H1 (cell line): ENCODE data around the gene CACNA1D. TPM values are rescaled to one million over a fixed set of nuclear protein-coding genes. Genes with fewer than 3 reads are reported as not detected.

Source experiments
- CTCF ChIA-PET: fragments of 300-600 bp; sonication (Branson Sonifier 250); formaldehyde crosslinking; loops from one replicate; lab custom pipeline; 2021; ENCODE audit not compliant: partially characterized antibody; lab: Charles Lee
- POLR2A ChIA-PET: fragments of 300-600 bp; sonication (Branson Sonifier 250); formaldehyde crosslinking; loops from one replicate; lab custom pipeline; 2021; ENCODE audit warnings: inconsistent platforms; ENCODE audit not compliant: partially characterized antibody; lab: Charles Lee
- DNase-seq, 2 experiments: peaks; one replicate each; pipeline versions ENCODE4 v3.0.0 to v3.0.0-alpha.2; 2010 to 2022; ENCODE audit warnings: low spot score in 2 of 2, low read depth in 1 of 2, mixed read lengths in 1 of 2
- FAIRE-seq: peaks from 2 replicates; lab custom pipeline; 2011; peaks lifted over from hg19 to GRCh38; lab: Jason Lieb, UNC
- H2AFZ ChIP-seq: 2 replicates; pipeline ENCODE4 v1.8.1; 2012; ENCODE audit warnings: low read length, inconsistent platforms
- H2AK5ac ChIP-seq: 2 replicates; pipeline ENCODE4 v1.6.1; 2013; ENCODE audit warnings: low read depth, low read length
- H2BK120ac ChIP-seq: replicated peaks from 2 replicates; pipeline ENCODE3; 2013; ENCODE audit warnings: low read depth, low read length, inconsistent platforms
- H2BK12ac ChIP-seq: 2 replicates; pipeline ENCODE4 v1.6.1; 2013; ENCODE audit warnings: low read depth, low read length
- H2BK15ac ChIP-seq: 2 replicates; pipeline ENCODE4 v1.6.1; 2013; ENCODE audit warnings: low read length
- H2BK20ac ChIP-seq: 2 replicates; pipeline ENCODE4 v1.6.1; 2013; ENCODE audit warnings: low read length
- H2BK5ac ChIP-seq: 2 replicates; pipeline ENCODE4 v1.6.1; 2013; ENCODE audit warnings: low read depth, low read length
- H3K14ac ChIP-seq: 2 replicates; pipeline ENCODE4 v1.6.1; 2013; ENCODE audit warnings: inconsistent platforms; ENCODE audit not compliant: insufficient read length
- H3K18ac ChIP-seq: 2 replicates; pipeline ENCODE4 v1.6.1; 2013; ENCODE audit warnings: low read length; ENCODE audit errors: extremely low read depth
- H3K23ac ChIP-seq: 2 replicates; pipeline ENCODE4 v1.6.1; 2013; ENCODE audit warnings: inconsistent platforms; ENCODE audit not compliant: insufficient read length
- H3K23me2 ChIP-seq: 2 replicates; pipeline ENCODE4 v1.6.1; 2013; ENCODE audit warnings: low read depth, low read length
- H3K27ac ChIP-seq: 2 replicates; pipeline ENCODE4 v1.6.1; 2011; ENCODE audit warnings: low read depth, low read length, inconsistent platforms
- H3K27me3 ChIP-seq, 4 experiments: replicated peaks in 1 of 4; 1 replicate in 1 of 4; 2 replicates in 3 of 4; pipeline versions ENCODE4 v1.6.1 to v1.8.1; 2011 to 2013; ENCODE audit warnings: low read length in 3 of 4, mild to moderate bottlenecking in 3 of 4, inconsistent platforms in 2 of 4, mixed read lengths in 2 of 4, moderate library complexity in 1 of 4; ENCODE audit not compliant: control insufficient read depth in 3 of 4, insufficient read depth in 3 of 4; ENCODE audit errors: extremely low read depth in 1 of 4
- H3K36me3 ChIP-seq, 4 experiments: 2 replicates each; pipeline versions ENCODE4 v1.6.1 to v1.8.1; 2011 to 2013; ENCODE audit warnings: mild to moderate bottlenecking in 4 of 4, low read length in 3 of 4, moderate library complexity in 2 of 4, control low read depth in 1 of 4, inconsistent platforms in 1 of 4; ENCODE audit not compliant: insufficient read depth in 4 of 4, control insufficient read depth in 2 of 4
- H3K4ac ChIP-seq: replicated peaks from 2 replicates; pipeline ENCODE3; 2013; ENCODE audit warnings: low read length, low read depth, mixed read lengths, inconsistent platforms; ENCODE audit not compliant: insufficient read length
- H3K4me1 ChIP-seq, 4 experiments: replicated peaks in 1 of 4; 1 replicate in 1 of 4; 2 replicates in 3 of 4; pipeline versions ENCODE4 v1.6.1 to v1.8.1; 2011 to 2013; ENCODE audit warnings: low read length in 3 of 4, inconsistent platforms in 2 of 4, mixed read lengths in 1 of 4; ENCODE audit not compliant: insufficient read depth in 4 of 4, control insufficient read depth in 3 of 4
- H3K4me2 ChIP-seq, 2 experiments: 2 replicates each; pipeline versions ENCODE4 v1.6.1 to v1.8.1; 2011 to 2013; ENCODE audit warnings: low read depth in 2 of 2, low read length in 2 of 2, control low read depth in 1 of 2, inconsistent platforms in 1 of 2, mild to moderate bottlenecking in 1 of 2; ENCODE audit not compliant: insufficient read depth in 1 of 2
- H3K4me3 ChIP-seq, 4 experiments: fragments of 200-600, 300-600 bp in 1 of 4; sonication (generic), shearing (Covaris generic), sonication (Bioruptor Twin) in 1 of 4; 2 replicates each; pipeline versions ENCODE4 v1.5.1 to v1.8.1; 2011 to 2016; ENCODE audit warnings: low read length in 4 of 4, low read depth in 3 of 4, control low read depth in 2 of 4, inconsistent platforms in 2 of 4, mild to moderate bottlenecking in 2 of 4, mixed read lengths in 1 of 4, moderate library complexity in 1 of 4; ENCODE audit not compliant: insufficient read depth in 2 of 4; ENCODE audit errors: extremely low read depth in 1 of 4
- H3K56ac ChIP-seq: replicated peaks from 2 replicates; pipeline ENCODE3; 2013; ENCODE audit warnings: low read depth, mild to moderate bottlenecking, mixed read lengths, low read length, inconsistent platforms; ENCODE audit not compliant: insufficient read length
- H3K79me1 ChIP-seq: 2 replicates; pipeline ENCODE4 v1.6.1; 2013; ENCODE audit warnings: low read depth, low read length, control low read depth
- H3K79me2 ChIP-seq, 2 experiments: 2 replicates each; pipeline versions ENCODE4 v1.6.1 to v1.8.1; 2012 to 2013; ENCODE audit warnings: low read length in 2 of 2, mild to moderate bottlenecking in 2 of 2, inconsistent platforms in 1 of 2; ENCODE audit not compliant: insufficient read depth in 2 of 2, control insufficient read depth in 1 of 2
- H3K9ac ChIP-seq, 4 experiments: replicated peaks in 1 of 4; 1 replicate in 1 of 4; 2 replicates in 3 of 4; pipeline versions ENCODE4 v1.6.1 to v1.8.1; 2011 to 2013; ENCODE audit warnings: low read depth in 3 of 4, low read length in 3 of 4, control low read depth in 2 of 4, mild to moderate bottlenecking in 2 of 4, moderate library complexity in 2 of 4, inconsistent platforms in 1 of 4; ENCODE audit errors: extremely low read depth in 1 of 4
- H3K9me3 ChIP-seq, 2 experiments: 2 replicates each; pipeline versions ENCODE4 v1.6.1 to v1.8.1; 2012 to 2013; ENCODE audit warnings: mild to moderate bottlenecking in 2 of 2, moderate library complexity in 2 of 2, control low read depth in 1 of 2, inconsistent platforms in 1 of 2, low read depth in 1 of 2, low read length in 1 of 2, mixed read lengths in 1 of 2; ENCODE audit not compliant: insufficient read depth in 2 of 2
- H4K20me1 ChIP-seq, 2 experiments: replicated peaks in 1 of 2; 2 replicates each; pipeline versions ENCODE3 to v1.8.1; 2011 to 2013; ENCODE audit warnings: inconsistent platforms in 2 of 2, low read length in 2 of 2, mild to moderate bottlenecking in 1 of 2; ENCODE audit not compliant: insufficient read depth in 2 of 2, control insufficient read depth in 1 of 2
- H4K5ac ChIP-seq: 2 replicates; pipeline ENCODE4 v1.6.1; 2013; ENCODE audit warnings: low read length, low read depth, mixed read lengths, inconsistent platforms; ENCODE audit not compliant: insufficient read length
- H4K8ac ChIP-seq: 2 replicates; pipeline ENCODE4 v1.8.0; 2013; ENCODE audit warnings: mild to moderate bottlenecking, moderate library complexity, low read length, inconsistent platforms; ENCODE audit not compliant: insufficient read depth; ENCODE audit errors: extremely low read depth
- H4K91ac ChIP-seq: replicated peaks from 2 replicates; pipeline ENCODE3; 2013; ENCODE audit warnings: low read length, mixed read lengths, inconsistent platforms; ENCODE audit not compliant: insufficient read length
- CBX5 ChIP-seq: fragments of 300-800, 300-1000 bp; sonication (generic); IDR thresholded peaks from 2 replicates; pipeline ENCODE4 v1.7.1; 2016; ENCODE audit warnings: antibody characterized with exemption, low read length, low read depth
- CEBPB ChIP-seq: IDR thresholded peaks from 2 replicates; pipeline ENCODE4 v1.6.1; 2012; ENCODE audit warnings: low read depth, low read length
- HDAC6 ChIP-seq: IDR thresholded peaks from one replicate; pipeline ENCODE4 v1.7.1; 2012; ENCODE audit warnings: low read depth, mild to moderate bottlenecking, inconsistent platforms, low read length, moderate library complexity
- POU5F1 ChIP-seq: IDR thresholded peaks from 2 replicates; pipeline ENCODE4 v1.6.1; 2011; ENCODE audit warnings: low read depth, mild to moderate bottlenecking, low read length, moderate library complexity
- RNF2 ChIP-seq: fragments of 200-900, 300-1000 bp; sonication (generic); IDR thresholded peaks from 2 replicates; pipeline ENCODE4 v1.7.1; 2016; ENCODE audit warnings: borderline replicate concordance, low read depth, mild to moderate bottlenecking, antibody characterized with exemption, low read length; ENCODE audit not compliant: poor library complexity, severe bottlenecking; ENCODE audit errors: missing control alignments
- RXRA ChIP-seq: IDR thresholded peaks from 2 replicates; pipeline ENCODE4 v1.6.1; 2011; ENCODE audit warnings: low read depth, mild to moderate bottlenecking, low read length, moderate library complexity; ENCODE audit not compliant: insufficient read depth
- SIN3A ChIP-seq, 2 experiments: IDR thresholded peaks in 1 of 2; conservative IDR thresholded peaks in 1 of 2; 2 replicates each; pipeline ENCODE4 v1.6.1; 2011 to 2012; ENCODE audit warnings: low read length in 2 of 2, improper control_type of control experiment in 1 of 2, low read depth in 1 of 2, mild to moderate bottlenecking in 1 of 2
- SUZ12 ChIP-seq: fragments of 200-600 bp; sonication (generic); IDR thresholded peaks from 2 replicates; pipeline ENCODE4 v1.6.1; 2012; ENCODE audit warnings: mild to moderate bottlenecking, inconsistent platforms, low read length, moderate library complexity, mixed read lengths
- TAF1 ChIP-seq: IDR thresholded peaks from 2 replicates; pipeline ENCODE4 v1.6.1; 2011; ENCODE audit warnings: mild to moderate bottlenecking, low read depth, low read length
- ZNF274 ChIP-seq: IDR thresholded peaks from 2 replicates; pipeline ENCODE4 v1.7.0; 2012; ENCODE audit warnings: low read length, borderline replicate concordance; ENCODE audit errors: extremely low read depth
- WGBS, 2 experiments: shearing (Covaris generic) in 1 of 2; methylation state at CpG; one replicate each; pipeline versions ENCODE4 v1.1.6 to v1.1.7; 2013 to 2015; ENCODE audit warnings: low lambda C conversion rate in 2 of 2, mixed read lengths in 2 of 2, inconsistent platforms in 1 of 2, low coverage in 1 of 2, missing lambda C conversion rate in 1 of 2; ENCODE audit not compliant: insufficient replicate concordance in 2 of 2, insufficient coverage in 1 of 2, insufficient read length in 1 of 2; ENCODE audit errors: extremely low coverage in 1 of 2, missing lambda C conversion rate in 1 of 2; 5-methylcytosine and 5-hydroxymethylcytosine counted together
- polyA plus RNA-seq, 7 experiments: library from polyadenylated mRNA; depleted of rRNA in 3 of 7; stranded (reverse) in 5 of 7; unstranded in 2 of 7; fragments of >200 nt in 5 of 7; fragments of 200-250 nt in 2 of 7; gene quantifications; 1 replicate in 5 of 7; 2 replicates in 1 of 7; 4 replicates in 1 of 7; pipeline versions ENCODE4 v1.2.1 to v1.2.3, GENCODE V29; 2011 to 2013; ENCODE audit warnings: missing spikeins in 2 of 7, mixed read lengths in 2 of 7
- total RNA-seq: library from RNA; stranded (reverse); fragmentation: NEBNext Ultra II Directional; extraction: Animal tissue kit (Norgen Biotek cat#: 25700); gene quantifications from 2 replicates; pipeline ENCODE4 v1.2.1, GENCODE V29; 2021
- TF ChIP-seq, protein P1 (sequence below), 3 experiments: IDR thresholded peaks; 1 replicate in 2 of 3; 2 replicates in 1 of 3; pipeline versions ENCODE4 v1.5.1 to v1.6.1; 2011; ENCODE audit warnings: low read length in 3 of 3, mild to moderate bottlenecking in 3 of 3, inconsistent platforms in 2 of 3, low read depth in 1 of 3, moderate library complexity in 1 of 3; ENCODE audit not compliant: insufficient read depth in 1 of 3; ENCODE audit errors: control extremely low read depth in 1 of 3

The CACNA1D gene
- total and polyA plus RNA-seq, 2 of the 8 experiments (the other 6 are each of a cell fraction or from before 2014, with no cell fraction given): 2.0 to 2.9 TPM

DNA sequence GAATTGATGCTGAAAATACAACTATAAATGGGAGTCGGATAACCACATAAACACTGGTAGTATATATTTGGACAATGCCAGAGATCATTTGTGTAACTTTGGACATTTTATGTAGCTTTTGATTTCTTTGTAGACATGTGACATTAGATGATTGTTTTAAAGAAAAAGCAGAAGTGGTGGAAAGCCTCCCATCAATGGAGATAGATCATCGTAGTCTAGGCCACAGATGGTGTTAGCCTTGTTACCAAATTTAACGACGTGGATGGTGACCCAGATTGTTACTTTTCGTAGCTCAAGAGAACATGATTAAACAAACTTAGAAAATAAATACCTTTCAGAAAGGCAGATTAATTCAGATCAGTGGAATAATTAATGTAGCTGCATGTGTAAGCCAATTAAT is 8.8 kb downstream of the CACNA1D start:
- FAIRE-seq (no peak), DNase-seq (no peak)
- Histone ChIP-seq H3K4me3 (no peak overlapping the region), H4K8ac (no peak overlapping the region), H2BK15ac (no peak overlapping the region), H2BK20ac (no peak overlapping the region), H3K23ac (no peak overlapping the region), H2BK12ac (no peak overlapping the region), H3K9me3 (no peaks in the 10 kb centered on the region), H2BK5ac (no peak overlapping the region), H3K27ac (no peak overlapping the region), H3K4me2 (no peak overlapping the region), H3K79me2 (no peaks in the 10 kb centered on the region), H3K36me3 (no peaks in the 10 kb centered on the region), H4K91ac (no peak overlapping the region), H3K23me2 (no peaks in the 10 kb centered on the region; the same call in 1 of the 2 replicates), H3K4ac (no peak overlapping the region), H3K27me3 (no peaks in the 10 kb centered on the region), H3K9ac (no peak overlapping the region), H3K18ac (no peak overlapping the region), H3K14ac (no peak overlapping the region), H2AK5ac (no peak overlapping the region), H3K56ac (no peak overlapping the region), H2AFZ (no peak overlapping the region), H3K4me1 (no peaks in the 10 kb centered on the region; a peak in 2 of 7 replicates), H3K79me1 (no peaks in the 10 kb centered on the region), H4K5ac (no peak overlapping the region), H2BK120ac (no peak overlapping the region), H4K20me1 (peaks cover 0 to 2% of the 10 kb centered on the region in 2 experiments)
- WGBS, 2 experiments: 89% methylated on average over 5 of the region's 5 CpGs; no CpG with 5 or more reads in 1 of the 2 experiments
- POLR2A ChIA-PET: no interaction called here
- CTCF ChIA-PET: interaction anchor here (0.6 to 2.7 kb wide), 8 partner anchors 9 to 356 kb away, joined by 3 to 23 read pairs (median 4); partner anchors contain the start of gene CACNA1D
- TF ChIP-seq, protein P1, sequence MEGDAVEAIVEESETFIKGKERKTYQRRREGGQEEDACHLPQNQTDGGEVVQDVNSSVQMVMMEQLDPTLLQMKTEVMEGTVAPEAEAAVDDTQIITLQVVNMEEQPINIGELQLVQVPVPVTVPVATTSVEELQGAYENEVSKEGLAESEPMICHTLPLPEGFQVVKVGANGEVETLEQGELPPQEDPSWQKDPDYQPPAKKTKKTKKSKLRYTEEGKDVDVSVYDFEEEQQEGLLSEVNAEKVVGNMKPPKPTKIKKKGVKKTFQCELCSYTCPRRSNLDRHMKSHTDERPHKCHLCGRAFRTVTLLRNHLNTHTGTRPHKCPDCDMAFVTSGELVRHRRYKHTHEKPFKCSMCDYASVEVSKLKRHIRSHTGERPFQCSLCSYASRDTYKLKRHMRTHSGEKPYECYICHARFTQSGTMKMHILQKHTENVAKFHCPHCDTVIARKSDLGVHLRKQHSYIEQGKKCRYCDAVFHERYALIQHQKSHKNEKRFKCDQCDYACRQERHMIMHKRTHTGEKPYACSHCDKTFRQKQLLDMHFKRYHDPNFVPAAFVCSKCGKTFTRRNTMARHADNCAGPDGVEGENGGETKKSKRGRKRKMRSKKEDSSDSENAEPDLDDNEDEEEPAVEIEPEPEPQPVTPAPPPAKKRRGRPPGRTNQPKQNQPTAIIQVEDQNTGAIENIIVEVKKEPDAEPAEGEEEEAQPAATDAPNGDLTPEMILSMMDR (IDR thresholded peaks at IDR 0.05; ENCODE audit: control extremely low read depth in 1 of 3, insufficient read depth in 1 of 3, low read depth in 1 of 3, low read length in 3 of 3): no peak
- no peak for TF ChIP-seq POU5F1
- no peak for TF ChIP-seq CBX5
- TF ChIP-seq HDAC6: no peak
- TF ChIP-seq RXRA: no peak
- TF ChIP-seq RNF2: no peak
- TF ChIP-seq ZNF274: no peak
- TF ChIP-seq SIN3A (conservative IDR thresholded peaks at IDR 0.05 in 1 of 2, IDR thresholded peaks at IDR 0.05 in 1 of 2; ENCODE audit: low read depth in 1 of 2, low read length in 2 of 2): no peak
- no peak for TF ChIP-seq SUZ12
- no peak for TF ChIP-seq TAF1
- no peak for TF ChIP-seq CEBPB
